ENCODE results near the gene UPK3A.

DNA sequence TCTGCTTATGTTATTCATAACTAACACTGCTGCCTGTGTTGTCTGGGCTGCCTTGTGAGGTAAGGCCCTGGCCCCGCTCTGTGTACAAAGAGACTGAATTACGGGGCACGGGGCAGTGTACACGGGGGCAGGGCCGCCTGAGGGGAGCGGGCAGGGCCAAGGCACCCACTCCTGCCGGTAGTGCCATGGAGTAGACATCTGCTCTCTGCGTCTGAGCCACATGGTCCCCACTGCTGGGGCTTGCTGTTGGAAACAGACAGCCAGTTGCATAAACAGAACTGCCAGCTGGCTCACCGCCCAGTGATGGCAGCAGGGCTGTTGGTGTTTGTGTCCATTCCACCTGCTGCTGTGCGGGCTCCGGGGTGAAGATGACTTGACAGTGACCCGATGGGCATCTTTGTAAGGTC, 44.8 kb downstream of the UPK3A start:
- TF ChIP-seq POLR2A (IDR thresholded peaks at IDR 0.05) (no peak), CTCF (IDR thresholded peaks at IDR 0.05) (no peak)
